H1 (cell line): ENCODE measurements around the gene BCKDHA. TPM values are rescaled to one million over a fixed set of nuclear protein-coding genes. Genes with fewer than 3 reads are reported as not detected.

Experiments used
- CTCF ChIA-PET: fragments of 300-600 bp; sonication (Branson Sonifier 250); formaldehyde crosslinking; loops from one replicate; lab custom pipeline; 2021; ENCODE audit not compliant: partially characterized antibody; lab: Charles Lee
- POLR2A ChIA-PET: fragments of 300-600 bp; sonication (Branson Sonifier 250); formaldehyde crosslinking; loops from one replicate; lab custom pipeline; 2021; ENCODE audit warnings: inconsistent platforms; ENCODE audit not compliant: partially characterized antibody; lab: Charles Lee
- DNase-seq, 2 experiments: peaks; one replicate each; pipeline versions ENCODE4 v3.0.0 to v3.0.0-alpha.2; 2010 to 2022; ENCODE audit warnings: low spot score in 2 of 2, low read depth in 1 of 2, mixed read lengths in 1 of 2
- FAIRE-seq: peaks from 2 replicates; lab custom pipeline; 2011; peaks lifted over from hg19 to GRCh38; lab: Jason Lieb, UNC
- H2AFZ ChIP-seq: 2 replicates; pipeline ENCODE4 v1.8.1; 2012; ENCODE audit warnings: low read length, inconsistent platforms
- H2AK5ac ChIP-seq: 2 replicates; pipeline ENCODE4 v1.6.1; 2013; ENCODE audit warnings: low read depth, low read length
- H2BK120ac ChIP-seq: replicated peaks from 2 replicates; pipeline ENCODE3; 2013; ENCODE audit warnings: low read depth, low read length, inconsistent platforms
- H2BK12ac ChIP-seq: 2 replicates; pipeline ENCODE4 v1.6.1; 2013; ENCODE audit warnings: low read depth, low read length
- H2BK15ac ChIP-seq: 2 replicates; pipeline ENCODE4 v1.6.1; 2013; ENCODE audit warnings: low read length
- H2BK20ac ChIP-seq: 2 replicates; pipeline ENCODE4 v1.6.1; 2013; ENCODE audit warnings: low read length
- H2BK5ac ChIP-seq: 2 replicates; pipeline ENCODE4 v1.6.1; 2013; ENCODE audit warnings: low read depth, low read length
- H3K14ac ChIP-seq: 2 replicates; pipeline ENCODE4 v1.6.1; 2013; ENCODE audit warnings: inconsistent platforms; ENCODE audit not compliant: insufficient read length
- H3K18ac ChIP-seq: 2 replicates; pipeline ENCODE4 v1.6.1; 2013; ENCODE audit warnings: low read length; ENCODE audit errors: extremely low read depth
- H3K23ac ChIP-seq: 2 replicates; pipeline ENCODE4 v1.6.1; 2013; ENCODE audit warnings: inconsistent platforms; ENCODE audit not compliant: insufficient read length
- H3K23me2 ChIP-seq: 2 replicates; pipeline ENCODE4 v1.6.1; 2013; ENCODE audit warnings: low read depth, low read length
- H3K27ac ChIP-seq: 2 replicates; pipeline ENCODE4 v1.6.1; 2011; ENCODE audit warnings: low read depth, low read length, inconsistent platforms
- H3K27me3 ChIP-seq, 4 experiments: replicated peaks in 1 of 4; 1 replicate in 1 of 4; 2 replicates in 3 of 4; pipeline versions ENCODE4 v1.6.1 to v1.8.1; 2011 to 2013; ENCODE audit warnings: low read length in 3 of 4, mild to moderate bottlenecking in 3 of 4, inconsistent platforms in 2 of 4, mixed read lengths in 2 of 4, moderate library complexity in 1 of 4; ENCODE audit not compliant: control insufficient read depth in 3 of 4, insufficient read depth in 3 of 4; ENCODE audit errors: extremely low read depth in 1 of 4
- H3K36me3 ChIP-seq, 4 experiments: 2 replicates each; pipeline versions ENCODE4 v1.6.1 to v1.8.1; 2011 to 2013; ENCODE audit warnings: mild to moderate bottlenecking in 4 of 4, low read length in 3 of 4, moderate library complexity in 2 of 4, control low read depth in 1 of 4, inconsistent platforms in 1 of 4; ENCODE audit not compliant: insufficient read depth in 4 of 4, control insufficient read depth in 2 of 4
- H3K4ac ChIP-seq: replicated peaks from 2 replicates; pipeline ENCODE3; 2013; ENCODE audit warnings: low read length, low read depth, mixed read lengths, inconsistent platforms; ENCODE audit not compliant: insufficient read length
- H3K4me1 ChIP-seq, 4 experiments: replicated peaks in 1 of 4; 1 replicate in 1 of 4; 2 replicates in 3 of 4; pipeline versions ENCODE4 v1.6.1 to v1.8.1; 2011 to 2013; ENCODE audit warnings: low read length in 3 of 4, inconsistent platforms in 2 of 4, mixed read lengths in 1 of 4; ENCODE audit not compliant: insufficient read depth in 4 of 4, control insufficient read depth in 3 of 4
- H3K4me2 ChIP-seq, 2 experiments: 2 replicates each; pipeline versions ENCODE4 v1.6.1 to v1.8.1; 2011 to 2013; ENCODE audit warnings: low read depth in 2 of 2, low read length in 2 of 2, control low read depth in 1 of 2, inconsistent platforms in 1 of 2, mild to moderate bottlenecking in 1 of 2; ENCODE audit not compliant: insufficient read depth in 1 of 2
- H3K4me3 ChIP-seq, 4 experiments: fragments of 200-600, 300-600 bp in 1 of 4; sonication (generic), shearing (Covaris generic), sonication (Bioruptor Twin) in 1 of 4; 2 replicates each; pipeline versions ENCODE4 v1.5.1 to v1.8.1; 2011 to 2016; ENCODE audit warnings: low read length in 4 of 4, low read depth in 3 of 4, control low read depth in 2 of 4, inconsistent platforms in 2 of 4, mild to moderate bottlenecking in 2 of 4, mixed read lengths in 1 of 4, moderate library complexity in 1 of 4; ENCODE audit not compliant: insufficient read depth in 2 of 4; ENCODE audit errors: extremely low read depth in 1 of 4
- H3K56ac ChIP-seq: replicated peaks from 2 replicates; pipeline ENCODE3; 2013; ENCODE audit warnings: low read depth, mild to moderate bottlenecking, mixed read lengths, low read length, inconsistent platforms; ENCODE audit not compliant: insufficient read length
- H3K79me1 ChIP-seq: 2 replicates; pipeline ENCODE4 v1.6.1; 2013; ENCODE audit warnings: low read depth, low read length, control low read depth
- H3K79me2 ChIP-seq, 2 experiments: 2 replicates each; pipeline versions ENCODE4 v1.6.1 to v1.8.1; 2012 to 2013; ENCODE audit warnings: low read length in 2 of 2, mild to moderate bottlenecking in 2 of 2, inconsistent platforms in 1 of 2; ENCODE audit not compliant: insufficient read depth in 2 of 2, control insufficient read depth in 1 of 2
- H3K9ac ChIP-seq, 4 experiments: replicated peaks in 1 of 4; 1 replicate in 1 of 4; 2 replicates in 3 of 4; pipeline versions ENCODE4 v1.6.1 to v1.8.1; 2011 to 2013; ENCODE audit warnings: low read depth in 3 of 4, low read length in 3 of 4, control low read depth in 2 of 4, mild to moderate bottlenecking in 2 of 4, moderate library complexity in 2 of 4, inconsistent platforms in 1 of 4; ENCODE audit errors: extremely low read depth in 1 of 4
- H3K9me3 ChIP-seq, 2 experiments: 2 replicates each; pipeline versions ENCODE4 v1.6.1 to v1.8.1; 2012 to 2013; ENCODE audit warnings: mild to moderate bottlenecking in 2 of 2, moderate library complexity in 2 of 2, control low read depth in 1 of 2, inconsistent platforms in 1 of 2, low read depth in 1 of 2, low read length in 1 of 2, mixed read lengths in 1 of 2; ENCODE audit not compliant: insufficient read depth in 2 of 2
- H4K20me1 ChIP-seq, 2 experiments: replicated peaks in 1 of 2; 2 replicates each; pipeline versions ENCODE3 to v1.8.1; 2011 to 2013; ENCODE audit warnings: inconsistent platforms in 2 of 2, low read length in 2 of 2, mild to moderate bottlenecking in 1 of 2; ENCODE audit not compliant: insufficient read depth in 2 of 2, control insufficient read depth in 1 of 2
- H4K5ac ChIP-seq: 2 replicates; pipeline ENCODE4 v1.6.1; 2013; ENCODE audit warnings: low read length, low read depth, mixed read lengths, inconsistent platforms; ENCODE audit not compliant: insufficient read length
- H4K8ac ChIP-seq: 2 replicates; pipeline ENCODE4 v1.8.0; 2013; ENCODE audit warnings: mild to moderate bottlenecking, moderate library complexity, low read length, inconsistent platforms; ENCODE audit not compliant: insufficient read depth; ENCODE audit errors: extremely low read depth
- H4K91ac ChIP-seq: replicated peaks from 2 replicates; pipeline ENCODE3; 2013; ENCODE audit warnings: low read length, mixed read lengths, inconsistent platforms; ENCODE audit not compliant: insufficient read length
- CBX5 ChIP-seq: fragments of 300-800, 300-1000 bp; sonication (generic); IDR thresholded peaks from 2 replicates; pipeline ENCODE4 v1.7.1; 2016; ENCODE audit warnings: antibody characterized with exemption, low read length, low read depth
- GABPA ChIP-seq: IDR thresholded peaks from 2 replicates; pipeline ENCODE4 v1.6.1; 2011; ENCODE audit warnings: mild to moderate bottlenecking, low read length, moderate library complexity, borderline replicate concordance; ENCODE audit not compliant: insufficient read depth
- GTF2F1 ChIP-seq: IDR thresholded peaks from 2 replicates; pipeline ENCODE4 v1.6.1; 2012; ENCODE audit warnings: low read depth, low read length, improper control_type of control experiment, borderline replicate concordance
- RBBP5 ChIP-seq: IDR thresholded peaks from 2 replicates; pipeline ENCODE4 v1.7.1; 2012; ENCODE audit warnings: low read depth, mild to moderate bottlenecking, inconsistent platforms, low read length, moderate library complexity, borderline replicate concordance
- WGBS, 2 experiments: shearing (Covaris generic) in 1 of 2; methylation state at CpG; one replicate each; pipeline versions ENCODE4 v1.1.6 to v1.1.7; 2013 to 2015; ENCODE audit warnings: low lambda C conversion rate in 2 of 2, mixed read lengths in 2 of 2, inconsistent platforms in 1 of 2, low coverage in 1 of 2, missing lambda C conversion rate in 1 of 2; ENCODE audit not compliant: insufficient replicate concordance in 2 of 2, insufficient coverage in 1 of 2, insufficient read length in 1 of 2; ENCODE audit errors: extremely low coverage in 1 of 2, missing lambda C conversion rate in 1 of 2; 5-methylcytosine and 5-hydroxymethylcytosine counted together
- polyA plus RNA-seq, 7 experiments: library from polyadenylated mRNA; depleted of rRNA in 3 of 7; stranded (reverse) in 5 of 7; unstranded in 2 of 7; fragments of >200 nt in 5 of 7; fragments of 200-250 nt in 2 of 7; gene quantifications; 1 replicate in 5 of 7; 2 replicates in 1 of 7; 4 replicates in 1 of 7; pipeline versions ENCODE4 v1.2.1 to v1.2.3, GENCODE V29; 2011 to 2013; ENCODE audit warnings: missing spikeins in 2 of 7, mixed read lengths in 2 of 7
- total RNA-seq: library from RNA; stranded (reverse); fragmentation: NEBNext Ultra II Directional; extraction: Animal tissue kit (Norgen Biotek cat#: 25700); gene quantifications from 2 replicates; pipeline ENCODE4 v1.2.1, GENCODE V29; 2021

Gene BCKDHA
- total and polyA plus RNA-seq, 2 of the 8 experiments (the other 6 are each of a cell fraction or from before 2014, with no cell fraction given): 14.2 to 69.6 TPM

- Histone ChIP-seq H3K14ac (no peak overlapping the region), H2BK120ac (no peak overlapping the region), H4K20me1 (peaks cover 0 to under 1% of the 10 kb centered on the region in 2 experiments), H2BK12ac (no peak overlapping the region), H3K4me1 (no peaks in the 10 kb centered on the region), H3K79me2 (no peaks in the 10 kb centered on the region), H3K56ac (no peak overlapping the region), H3K9me3 (no peaks in the 10 kb centered on the region), H3K4me3 (no peak overlapping the region), H3K18ac (no peak overlapping the region), H2AFZ (no peak overlapping the region), H2BK5ac (no peak overlapping the region; the same call in 1 of the 2 replicates), H3K36me3 (peaks cover 2 to 10% (median 6%) of the 10 kb centered on the region in 4 experiments; a peak in 5 of 8 replicates), H2BK15ac (no peak overlapping the region), H3K4me2 (no peak overlapping the region), H4K5ac (no peak overlapping the region), H3K27me3 (no peaks in the 10 kb centered on the region; a peak in 1 of 7 replicates), H3K4ac (no peak overlapping the region), H3K27ac (no peak overlapping the region), H3K79me1 (no peaks in the 10 kb centered on the region), H4K91ac (no peak overlapping the region), H3K23ac (no peak overlapping the region), H4K8ac (no peak overlapping the region), H2BK20ac (no peak overlapping the region), H2AK5ac (no peak overlapping the region), H3K9ac (no peak overlapping the region), H3K23me2 (no peaks in the 10 kb centered on the region)
- POLR2A ChIA-PET: interaction anchor here (0.8 to 1.8 kb wide), 3 partner anchors 16 to 25 kb away, joined by 3 to 4 read pairs (median 4); partner anchors contain the start of gene DMAC2
- 97% methylated on average over 9 of the region's 9 CpGs; no CpG with 5 or more reads in 1 of the 2 experiments for WGBS, 2 experiments
- no peak for DNase-seq
- no peak for FAIRE-seq
- CTCF ChIA-PET: no interaction called here
- TF ChIP-seq CBX5: no peak
- TF ChIP-seq GABPA: no peak
- TF ChIP-seq GTF2F1: no peak
- no peak for TF ChIP-seq RBBP5
Measured at GRCh38 chr19:41414461-41414860, 16.8 kb downstream of the BCKDHA start.
